HepG2 (cell line): ENCODE results near the gene SKI. TPM values are rescaled to one million over a fixed set of nuclear protein-coding genes. Genes with fewer than 3 reads are reported as not detected.
A peak's percentile ranks its signal among the peaks of the same experiment; 100 is the strongest.

Source experiments
- ATRX ChIP-seq: sonication (generic); formaldehyde crosslinking; IDR thresholded peaks from 2 replicates; pipeline ENCODE4 v1.4.0; 2020; ENCODE audit warnings: missing genetic modification reagents, borderline replicate concordance
- DR1 ChIP-seq: sonication (generic); formaldehyde crosslinking; IDR thresholded peaks from 2 replicates; pipeline ENCODE4 v1.8.0; 2021; ENCODE audit warnings: mild to moderate bottlenecking, missing genetic modification reagents, inconsistent platforms
- EHMT2 ChIP-seq: fragments of 200-600 bp; sonication (generic); IDR thresholded peaks from 2 replicates; pipeline ENCODE4 v1.7.0; 2017; ENCODE audit warnings: antibody characterized with exemption, low read depth, low read length, borderline replicate concordance
- HNRNPH1 ChIP-seq: fragments of 200-400 bp; formaldehyde crosslinking; optimal IDR thresholded peaks from 2 replicates; pipeline ENCODE3; 2017; ENCODE audit warnings: mild to moderate bottlenecking, low read depth, low read length
- KDM5B ChIP-seq: sonication (generic); formaldehyde crosslinking; IDR thresholded peaks from 2 replicates; pipeline ENCODE4 v1.4.0; 2020; ENCODE audit warnings: missing genetic modification reagents, mild to moderate bottlenecking, borderline replicate concordance
- KLF6 ChIP-seq: IDR thresholded peaks from 2 replicates; pipeline ENCODE4 v1.8.0; 2016; ENCODE audit warnings: missing biosample characterization, missing genetic modification reagents
- KMT2B ChIP-seq: IDR thresholded peaks from 2 replicates; pipeline ENCODE4 v1.6.1; 2016; ENCODE audit warnings: missing genetic modification reagents, missing compliant biosample characterization
- MIER2 ChIP-seq: IDR thresholded peaks from 2 replicates; pipeline ENCODE4 v1.6.1; 2016; ENCODE audit warnings: missing biosample characterization, missing genetic modification reagents
- PHB2 ChIP-seq: fragments of 450-650 bp; IDR thresholded peaks from 2 replicates; pipeline ENCODE4 v1.6.1; 2018; ENCODE audit not compliant: partially characterized antibody
- RFX1 ChIP-seq: fragments of 450-650 bp; IDR thresholded peaks from 2 replicates; pipeline ENCODE4 v1.6.1; 2017
- TBX3 ChIP-seq: fragments of 450-650 bp; IDR thresholded peaks from 2 replicates; pipeline ENCODE4 v1.6.1; 2017; ENCODE audit warnings: antibody characterized with exemption, mild to moderate bottlenecking, inconsistent platforms, borderline replicate concordance
- THAP11 ChIP-seq: IDR thresholded peaks from 2 replicates; pipeline ENCODE4 v1.6.1; 2016; ENCODE audit warnings: missing biosample characterization, missing genetic modification reagents
- ZNF235 ChIP-seq: sonication (generic); formaldehyde crosslinking; IDR thresholded peaks from 2 replicates; pipeline ENCODE4 v1.8.1; 2023; ENCODE audit warnings: mild to moderate bottlenecking, missing genetic modification reagents, borderline replicate concordance
- ZNF605 ChIP-seq: sonication (generic); formaldehyde crosslinking; IDR thresholded peaks from 2 replicates; pipeline ENCODE4 v1.8.0; 2022; ENCODE audit warnings: mild to moderate bottlenecking, missing genetic modification reagents
- ZNF850 ChIP-seq: sonication (generic); formaldehyde crosslinking; conservative IDR thresholded peaks from 2 replicates; pipeline ENCODE4 v1.9.0; 2021; ENCODE audit warnings: mild to moderate bottlenecking, missing genetic modification reagents
- polyA plus RNA-seq, 8 experiments: library from polyadenylated mRNA; depleted of rRNA in 3 of 8; stranded (reverse) in 7 of 8; unstranded in 1 of 8; fragments of >200 nt; fragmentation: Illumina TruSeq in 4 of 8; extraction: Trizol in 4 of 8; gene quantifications; 2 replicates each; pipeline versions ENCODE4 v1.2.1 to v1.2.3, GENCODE V29; 2011 to 2016; ENCODE audit warnings: low read depth in 4 of 8, missing spikeins in 1 of 8, mixed read lengths in 1 of 8; ENCODE audit not compliant: insufficient read depth in 1 of 8
- total RNA-seq, 5 experiments: library from RNA; depleted of rRNA; stranded (reverse); fragments of >200 nt; fragmentation: Illumina TruSeq; extraction: Trizol; gene quantifications; 2 replicates each; pipeline ENCODE4 v1.2.3, GENCODE V29; 2016; ENCODE audit warnings: low read depth in 1 of 5
- TF ChIP-seq, protein P1 (sequence below): sonication (generic); formaldehyde crosslinking; IDR thresholded peaks from 2 replicates; pipeline ENCODE4 v1.5.0; 2020; ENCODE audit warnings: mild to moderate bottlenecking, missing genetic modification reagents
- TF ChIP-seq, protein P2 (sequence below): sonication (generic); formaldehyde crosslinking; IDR thresholded peaks from 2 replicates; pipeline ENCODE4 v1.4.0; 2020; ENCODE audit warnings: missing genetic modification reagents, borderline replicate concordance
- TF ChIP-seq, protein P3 (sequence below): sonication (generic); formaldehyde crosslinking; IDR thresholded peaks from 2 replicates; pipeline ENCODE4 v1.8.1; 2023; ENCODE audit warnings: mild to moderate bottlenecking, moderate library complexity, missing genetic modification reagents
- TF ChIP-seq, protein P4 (sequence below): IDR thresholded peaks from 2 replicates; pipeline ENCODE4 v1.6.1; 2012; ENCODE audit warnings: inconsistent platforms
- TF ChIP-seq, protein P5 (sequence below): sonication (generic); formaldehyde crosslinking; IDR thresholded peaks from 2 replicates; pipeline ENCODE4 v1.4.0; 2020; ENCODE audit warnings: mild to moderate bottlenecking, missing genetic modification reagents
- TF ChIP-seq, protein P6 (sequence below): sonication (generic); formaldehyde crosslinking; IDR thresholded peaks from 2 replicates; pipeline ENCODE4 v1.4.0; 2020; ENCODE audit warnings: missing genetic modification reagents

SKI gene
- total and polyA plus RNA-seq, 2 of the 13 experiments (the other 11 are each of a cell fraction or from before 2014, with no cell fraction given): 4.7 to 6.9 TPM

DNA sequence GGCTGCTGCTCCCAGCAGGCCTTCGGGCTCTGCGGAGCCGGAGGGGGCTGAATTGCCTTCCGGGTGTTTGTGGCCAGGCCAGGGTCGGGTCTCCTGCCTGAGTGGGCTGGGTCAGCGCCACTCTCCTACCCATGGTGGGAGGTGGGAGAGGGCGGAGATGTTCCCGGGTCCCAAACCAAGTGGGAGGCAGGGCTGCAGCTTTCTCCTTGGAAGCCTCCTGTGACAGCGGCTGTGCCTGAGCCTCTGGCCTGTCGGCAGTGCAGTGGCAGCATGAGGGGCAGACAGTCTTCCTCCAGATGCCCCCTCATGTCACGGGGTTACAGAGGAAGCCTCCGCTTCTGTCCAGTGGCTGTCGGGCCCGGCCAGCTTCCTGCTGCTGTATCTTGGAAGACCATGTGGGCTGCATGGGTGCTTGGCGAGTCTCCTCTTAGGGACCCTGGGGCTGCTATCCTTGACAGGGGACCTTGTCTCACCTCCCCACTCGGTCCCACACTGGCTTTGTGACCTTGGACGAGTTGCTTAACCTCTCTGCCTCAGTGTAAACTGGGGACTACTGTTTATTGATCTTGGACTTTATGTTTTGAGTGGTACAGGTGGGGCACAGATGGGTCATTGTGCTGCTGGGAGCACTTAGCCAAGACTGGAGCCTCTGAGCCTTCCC is 4.3 kb downstream of the SKI start (continued):
- TF ChIP-seq, protein P1, sequence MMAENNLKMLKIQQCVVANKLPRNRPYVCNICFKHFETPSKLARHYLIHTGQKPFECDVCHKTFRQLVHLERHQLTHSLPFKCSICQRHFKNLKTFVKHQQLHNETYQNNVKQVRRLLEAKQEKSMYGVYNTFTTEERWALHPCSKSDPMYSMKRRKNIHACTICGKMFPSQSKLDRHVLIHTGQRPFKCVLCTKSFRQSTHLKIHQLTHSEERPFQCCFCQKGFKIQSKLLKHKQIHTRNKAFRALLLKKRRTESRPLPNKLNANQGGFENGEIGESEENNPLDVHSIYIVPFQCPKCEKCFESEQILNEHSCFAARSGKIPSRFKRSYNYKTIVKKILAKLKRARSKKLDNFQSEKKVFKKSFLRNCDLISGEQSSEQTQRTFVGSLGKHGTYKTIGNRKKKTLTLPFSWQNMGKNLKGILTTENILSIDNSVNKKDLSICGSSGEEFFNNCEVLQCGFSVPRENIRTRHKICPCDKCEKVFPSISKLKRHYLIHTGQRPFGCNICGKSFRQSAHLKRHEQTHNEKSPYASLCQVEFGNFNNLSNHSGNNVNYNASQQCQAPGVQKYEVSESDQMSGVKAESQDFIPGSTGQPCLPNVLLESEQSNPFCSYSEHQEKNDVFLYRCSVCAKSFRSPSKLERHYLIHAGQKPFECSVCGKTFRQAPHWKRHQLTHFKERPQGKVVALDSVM: no peak; the same call in 1 of the 2 replicates
- TF ChIP-seq HNRNPH1: no peak
- TF ChIP-seq, protein P2, sequence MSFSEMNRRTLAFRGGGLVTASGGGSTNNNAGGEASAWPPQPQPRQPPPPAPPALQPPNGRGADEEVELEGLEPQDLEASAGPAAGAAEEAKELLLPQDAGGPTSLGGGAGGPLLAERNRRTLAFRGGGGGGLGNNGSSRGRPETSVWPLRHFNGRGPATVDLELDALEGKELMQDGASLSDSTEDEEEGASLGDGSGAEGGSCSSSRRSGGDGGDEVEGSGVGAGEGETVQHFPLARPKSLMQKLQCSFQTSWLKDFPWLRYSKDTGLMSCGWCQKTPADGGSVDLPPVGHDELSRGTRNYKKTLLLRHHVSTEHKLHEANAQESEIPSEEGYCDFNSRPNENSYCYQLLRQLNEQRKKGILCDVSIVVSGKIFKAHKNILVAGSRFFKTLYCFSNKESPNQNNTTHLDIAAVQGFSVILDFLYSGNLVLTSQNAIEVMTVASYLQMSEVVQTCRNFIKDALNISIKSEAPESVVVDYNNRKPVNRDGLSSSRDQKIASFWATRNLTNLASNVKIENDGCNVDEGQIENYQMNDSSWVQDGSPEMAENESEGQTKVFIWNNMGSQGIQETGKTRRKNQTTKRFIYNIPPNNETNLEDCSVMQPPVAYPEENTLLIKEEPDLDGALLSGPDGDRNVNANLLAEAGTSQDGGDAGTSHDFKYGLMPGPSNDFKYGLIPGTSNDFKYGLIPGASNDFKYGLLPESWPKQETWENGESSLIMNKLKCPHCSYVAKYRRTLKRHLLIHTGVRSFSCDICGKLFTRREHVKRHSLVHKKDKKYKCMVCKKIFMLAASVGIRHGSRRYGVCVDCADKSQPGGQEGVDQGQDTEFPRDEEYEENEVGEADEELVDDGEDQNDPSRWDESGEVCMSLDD (CRISPR knock-in tag): no peak
- peak; percentile 7 for TF ChIP-seq THAP11
- no peak for TF ChIP-seq RFX1
- TF ChIP-seq, protein P3, sequence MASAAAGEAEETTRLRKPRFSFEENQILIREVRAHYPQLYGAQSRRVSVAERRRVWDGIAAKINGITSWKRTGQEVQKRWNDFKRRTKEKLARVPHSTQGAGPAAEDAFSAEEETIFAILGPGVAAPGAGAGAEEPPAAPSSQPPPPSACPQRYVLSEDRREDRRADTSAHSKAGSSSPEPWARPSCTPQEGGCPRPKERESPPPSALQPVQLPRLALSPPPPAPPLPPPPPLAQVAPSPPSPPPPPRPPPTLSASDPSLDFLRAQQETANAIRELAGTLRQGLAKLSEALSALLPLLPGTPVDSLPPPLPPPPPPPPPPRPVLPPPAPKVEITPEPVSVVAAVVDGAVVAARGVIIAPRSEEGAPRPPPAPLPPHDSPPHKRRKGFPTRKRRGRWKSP (CRISPR knock-in tag): no peak; the same call in 1 of the 2 replicates
- no peak; the same call in 1 of the 2 replicates for TF ChIP-seq KDM5B
- TF ChIP-seq, protein P4, sequence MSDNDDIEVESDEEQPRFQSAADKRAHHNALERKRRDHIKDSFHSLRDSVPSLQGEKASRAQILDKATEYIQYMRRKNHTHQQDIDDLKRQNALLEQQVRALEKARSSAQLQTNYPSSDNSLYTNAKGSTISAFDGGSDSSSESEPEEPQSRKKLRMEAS: peak; percentile 48; the same call in 1 of the 2 replicates
- no peak for TF ChIP-seq PHB2
- TF ChIP-seq ATRX (CRISPR knock-in tag): no peak
- no peak for TF ChIP-seq KLF6 (CRISPR knock-in tag)
- TF ChIP-seq, protein P5, sequence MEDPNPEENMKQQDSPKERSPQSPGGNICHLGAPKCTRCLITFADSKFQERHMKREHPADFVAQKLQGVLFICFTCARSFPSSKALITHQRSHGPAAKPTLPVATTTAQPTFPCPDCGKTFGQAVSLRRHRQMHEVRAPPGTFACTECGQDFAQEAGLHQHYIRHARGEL (CRISPR knock-in tag): no peak
- TF ChIP-seq EHMT2: no peak
- 0 out of 2 replicates have a peak, but pooled peaks have one; percentile 55 for TF ChIP-seq ZNF605 (CRISPR knock-in tag)
- no peak for TF ChIP-seq TBX3
- TF ChIP-seq KMT2B (CRISPR knock-in tag): no peak
- TF ChIP-seq ZNF850 (CRISPR knock-in tag): no peak
- 0 out of 2 replicates have a peak, but pooled peaks have one; percentile 42 for TF ChIP-seq MIER2 (CRISPR knock-in tag)
- TF ChIP-seq DR1 (CRISPR knock-in tag): no peak
- TF ChIP-seq ZNF235 (CRISPR knock-in tag): no peak; the same call in 1 of the 2 replicates
- TF ChIP-seq, protein P6, sequence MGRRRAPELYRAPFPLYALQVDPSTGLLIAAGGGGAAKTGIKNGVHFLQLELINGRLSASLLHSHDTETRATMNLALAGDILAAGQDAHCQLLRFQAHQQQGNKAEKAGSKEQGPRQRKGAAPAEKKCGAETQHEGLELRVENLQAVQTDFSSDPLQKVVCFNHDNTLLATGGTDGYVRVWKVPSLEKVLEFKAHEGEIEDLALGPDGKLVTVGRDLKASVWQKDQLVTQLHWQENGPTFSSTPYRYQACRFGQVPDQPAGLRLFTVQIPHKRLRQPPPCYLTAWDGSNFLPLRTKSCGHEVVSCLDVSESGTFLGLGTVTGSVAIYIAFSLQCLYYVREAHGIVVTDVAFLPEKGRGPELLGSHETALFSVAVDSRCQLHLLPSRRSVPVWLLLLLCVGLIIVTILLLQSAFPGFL (CRISPR knock-in tag): no peak
